ENCODE results near the gene DCLRE1A.

DCLRE1A gene

DNA sequence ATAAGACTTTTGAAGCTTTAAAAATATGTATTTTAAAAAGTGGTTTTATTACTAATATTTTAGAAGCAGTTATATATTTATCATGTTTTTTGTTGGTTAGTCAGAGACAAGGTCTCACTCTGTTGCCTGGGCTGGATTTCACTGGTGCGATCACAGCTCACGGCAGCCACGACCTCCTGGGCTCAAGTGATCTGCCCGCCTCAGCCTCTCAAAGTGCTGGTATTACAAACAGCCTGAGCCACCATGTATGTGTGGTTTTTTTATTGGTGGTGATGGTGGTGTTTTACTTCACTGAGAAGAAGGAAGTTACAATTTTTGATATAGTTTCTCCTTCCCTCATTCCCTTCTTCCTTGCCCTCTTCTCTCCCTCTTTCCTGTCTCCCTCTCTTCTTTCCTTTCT lies 14.0 kb upstream of the DCLRE1A start:
- no peak for DNase-seq (ENCODE audit: extremely low read depth, insufficient read length)
- Histone ChIP-seq H3K4me3 (replicated peaks; ENCODE audit: low read depth, low read length) (no peak overlapping the region), H3K36me3 (ENCODE audit: control insufficient read depth, insufficient read depth, low read length) (no peaks in the 10 kb centered on the region)

DNA sequence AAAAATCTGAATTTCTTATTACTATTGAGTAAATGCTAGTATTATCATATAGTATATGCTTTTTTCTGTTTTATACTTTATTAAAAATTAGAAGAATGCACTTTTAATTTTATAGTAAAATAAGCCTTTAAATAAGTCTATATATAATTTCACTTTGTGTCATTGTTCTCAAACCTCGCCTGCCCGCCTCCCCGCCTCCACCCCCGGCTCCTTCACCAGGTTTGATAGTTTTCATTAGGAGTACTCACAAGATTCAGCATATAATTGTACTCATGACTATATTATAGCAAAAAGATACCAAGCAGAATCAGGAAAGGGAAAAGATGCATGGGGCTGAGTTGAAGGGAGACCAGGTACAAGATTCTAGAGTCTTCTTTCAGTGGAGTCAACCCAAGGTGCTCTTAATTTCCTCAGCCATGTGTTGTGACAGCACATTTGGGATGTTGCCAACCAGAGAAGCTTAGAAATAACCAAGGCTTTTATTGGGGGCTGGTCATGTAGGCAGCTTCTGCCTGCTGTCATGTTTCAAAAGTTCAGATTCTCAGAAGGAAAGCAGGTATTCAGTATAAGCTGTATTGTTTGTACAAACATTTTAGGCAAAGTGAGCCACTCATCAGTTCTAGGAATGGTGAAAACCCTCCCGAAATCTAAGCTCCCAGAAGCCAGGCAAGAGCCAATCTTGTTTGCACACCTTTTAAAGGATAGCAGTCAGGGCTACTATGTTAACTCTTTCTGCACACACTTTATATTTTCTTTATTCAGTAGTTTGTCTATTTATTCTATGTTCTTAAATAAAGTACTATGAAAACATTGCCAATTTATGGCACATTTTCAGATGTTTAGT lies 12.9 kb upstream of the DCLRE1A start:
- TF ChIP-seq, protein P1, sequence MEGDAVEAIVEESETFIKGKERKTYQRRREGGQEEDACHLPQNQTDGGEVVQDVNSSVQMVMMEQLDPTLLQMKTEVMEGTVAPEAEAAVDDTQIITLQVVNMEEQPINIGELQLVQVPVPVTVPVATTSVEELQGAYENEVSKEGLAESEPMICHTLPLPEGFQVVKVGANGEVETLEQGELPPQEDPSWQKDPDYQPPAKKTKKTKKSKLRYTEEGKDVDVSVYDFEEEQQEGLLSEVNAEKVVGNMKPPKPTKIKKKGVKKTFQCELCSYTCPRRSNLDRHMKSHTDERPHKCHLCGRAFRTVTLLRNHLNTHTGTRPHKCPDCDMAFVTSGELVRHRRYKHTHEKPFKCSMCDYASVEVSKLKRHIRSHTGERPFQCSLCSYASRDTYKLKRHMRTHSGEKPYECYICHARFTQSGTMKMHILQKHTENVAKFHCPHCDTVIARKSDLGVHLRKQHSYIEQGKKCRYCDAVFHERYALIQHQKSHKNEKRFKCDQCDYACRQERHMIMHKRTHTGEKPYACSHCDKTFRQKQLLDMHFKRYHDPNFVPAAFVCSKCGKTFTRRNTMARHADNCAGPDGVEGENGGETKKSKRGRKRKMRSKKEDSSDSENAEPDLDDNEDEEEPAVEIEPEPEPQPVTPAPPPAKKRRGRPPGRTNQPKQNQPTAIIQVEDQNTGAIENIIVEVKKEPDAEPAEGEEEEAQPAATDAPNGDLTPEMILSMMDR (IDR thresholded peaks at IDR 0.05; ENCODE audit: insufficient read depth, low read length, poor library complexity, severe bottlenecking), result no peak
- DNase-seq (ENCODE audit: extremely low read depth, insufficient read length), result no peak
- H3K4me3 ChIP-seq (replicated peaks; ENCODE audit: low read depth, low read length), result no peak overlapping the region

More for the DNA sequence above, 14.0 kb upstream of the DCLRE1A start:
- TF ChIP-seq, protein P1 (IDR thresholded peaks at IDR 0.05; ENCODE audit: insufficient read depth, low read length, poor library complexity, severe bottlenecking), result no peak
- no peaks in the 10 kb centered on the region for H3K27me3 ChIP-seq (replicated peaks; ENCODE audit: control insufficient read depth, insufficient read depth, low read length)

DNA sequence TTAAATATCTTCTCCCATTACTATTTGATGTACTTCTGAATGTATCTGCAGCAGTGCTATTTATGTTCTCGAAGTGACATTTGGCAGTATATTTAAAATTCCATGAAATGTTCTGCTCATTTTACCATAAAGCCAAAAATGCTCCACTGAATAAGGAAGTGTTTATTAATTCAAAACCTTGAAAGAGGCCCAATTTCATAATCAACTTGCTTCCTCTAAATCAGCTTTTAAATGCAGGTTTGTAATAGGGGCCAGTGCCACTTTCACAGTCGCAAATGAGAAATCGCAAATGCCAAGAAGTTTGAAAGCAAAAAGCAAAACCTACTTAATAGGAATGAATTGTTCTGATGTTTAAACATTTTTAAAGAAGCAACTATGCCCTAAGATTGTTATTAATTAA lies 12.0 kb upstream of the DCLRE1A start:
- no peaks in the 10 kb centered on the region for H3K27me3 ChIP-seq (replicated peaks; ENCODE audit: control insufficient read depth, insufficient read depth, low read length)
- TF ChIP-seq, protein P1 (IDR thresholded peaks at IDR 0.05; ENCODE audit: insufficient read depth, low read length, poor library complexity, severe bottlenecking), result no peak
- DNase-seq (ENCODE audit: extremely low read depth, insufficient read length), result no peak
- H3K36me3 ChIP-seq (ENCODE audit: control insufficient read depth, insufficient read depth, low read length), result peaks cover 1% of the 10 kb centered on the region
- H3K4me3 ChIP-seq (replicated peaks; ENCODE audit: low read depth, low read length), result no peak overlapping the region

More for the DNA sequence above, 12.9 kb upstream of the DCLRE1A start:
- Histone ChIP-seq H3K27me3 (replicated peaks; ENCODE audit: control insufficient read depth, insufficient read depth, low read length) (no peaks in the 10 kb centered on the region), H3K36me3 (ENCODE audit: control insufficient read depth, insufficient read depth, low read length) (no peaks in the 10 kb centered on the region; the same call in 1 of the 2 replicates)

DNA sequence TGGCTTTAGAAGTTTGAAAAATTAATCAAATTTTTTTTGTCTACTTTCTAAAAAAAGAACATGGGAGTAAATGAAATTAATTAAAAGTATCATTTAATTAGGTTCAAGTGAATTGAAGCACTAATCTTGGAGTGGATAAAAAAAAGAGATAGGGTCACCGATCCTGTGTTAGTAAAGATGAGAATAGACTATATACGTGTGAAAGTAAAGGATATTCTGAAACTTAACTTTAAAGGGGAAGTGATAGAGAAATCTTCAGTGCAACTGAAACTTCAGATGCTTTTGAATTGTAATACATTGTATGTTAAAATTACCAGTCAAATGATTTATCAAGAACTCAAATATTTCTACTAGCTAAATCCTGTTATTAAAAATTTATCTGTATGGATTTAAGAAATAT lies 5.4 kb upstream of the DCLRE1A start:
- TF ChIP-seq, protein P1 (IDR thresholded peaks at IDR 0.05; ENCODE audit: insufficient read depth, low read length, poor library complexity, severe bottlenecking), result no peak
- no peak overlapping the region; the same call in 1 of the 2 replicates for H3K4me3 ChIP-seq (replicated peaks; ENCODE audit: low read depth, low read length)
- peak; percentile 22 for DNase-seq (ENCODE audit: extremely low read depth, insufficient read length)
- H3K36me3 ChIP-seq (ENCODE audit: control insufficient read depth, insufficient read depth, low read length), result peaks cover 1% of the 10 kb centered on the region
- no peaks in the 10 kb centered on the region for H3K27me3 ChIP-seq (replicated peaks; ENCODE audit: control insufficient read depth, insufficient read depth, low read length)

DNA sequence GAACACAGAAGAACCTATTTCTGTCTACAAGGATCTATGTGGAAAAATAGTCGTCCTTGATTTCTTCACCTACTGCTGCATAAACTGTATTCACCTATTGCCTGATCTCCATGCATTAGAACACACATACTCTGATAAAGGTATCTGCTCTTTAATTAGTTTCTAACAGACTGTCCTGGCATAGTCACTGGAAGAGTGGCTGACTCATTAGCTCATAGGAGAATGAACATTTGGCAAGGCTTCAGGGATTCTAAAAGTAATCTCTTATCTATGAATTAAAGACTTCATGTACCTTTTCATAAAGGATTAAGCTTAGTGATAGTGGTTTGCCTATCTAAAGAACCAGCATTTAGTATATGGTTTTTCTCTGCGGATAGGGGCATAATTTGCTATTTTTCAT lies 4.7 kb upstream of the DCLRE1A start:
- TF ChIP-seq, protein P1 (IDR thresholded peaks at IDR 0.05; ENCODE audit: insufficient read depth, low read length, poor library complexity, severe bottlenecking), result no peak
- Histone ChIP-seq H3K36me3 (ENCODE audit: control insufficient read depth, insufficient read depth, low read length) (peaks cover 1% of the 10 kb centered on the region), H3K27me3 (replicated peaks; ENCODE audit: control insufficient read depth, insufficient read depth, low read length) (no peaks in the 10 kb centered on the region), H3K4me3 (replicated peaks; ENCODE audit: low read depth, low read length) (no peak overlapping the region)
- DNase-seq (ENCODE audit: extremely low read depth, insufficient read length), result no peak
